Stimulated activated CD8-positive, alpha-beta memory T cell treated with anti-CD3 and anti-CD28 coated beads, Interleukin-15, amount 100 ng/mL, for 1 hour (primary cell): ENCODE data around the gene TAF1B.

Experiments used
- DNase-seq: peaks from one replicate; pipeline ENCODE4 v3.0.0-alpha.2; 2020; ENCODE audit warnings: low read depth

The TAF1B gene

DNA sequence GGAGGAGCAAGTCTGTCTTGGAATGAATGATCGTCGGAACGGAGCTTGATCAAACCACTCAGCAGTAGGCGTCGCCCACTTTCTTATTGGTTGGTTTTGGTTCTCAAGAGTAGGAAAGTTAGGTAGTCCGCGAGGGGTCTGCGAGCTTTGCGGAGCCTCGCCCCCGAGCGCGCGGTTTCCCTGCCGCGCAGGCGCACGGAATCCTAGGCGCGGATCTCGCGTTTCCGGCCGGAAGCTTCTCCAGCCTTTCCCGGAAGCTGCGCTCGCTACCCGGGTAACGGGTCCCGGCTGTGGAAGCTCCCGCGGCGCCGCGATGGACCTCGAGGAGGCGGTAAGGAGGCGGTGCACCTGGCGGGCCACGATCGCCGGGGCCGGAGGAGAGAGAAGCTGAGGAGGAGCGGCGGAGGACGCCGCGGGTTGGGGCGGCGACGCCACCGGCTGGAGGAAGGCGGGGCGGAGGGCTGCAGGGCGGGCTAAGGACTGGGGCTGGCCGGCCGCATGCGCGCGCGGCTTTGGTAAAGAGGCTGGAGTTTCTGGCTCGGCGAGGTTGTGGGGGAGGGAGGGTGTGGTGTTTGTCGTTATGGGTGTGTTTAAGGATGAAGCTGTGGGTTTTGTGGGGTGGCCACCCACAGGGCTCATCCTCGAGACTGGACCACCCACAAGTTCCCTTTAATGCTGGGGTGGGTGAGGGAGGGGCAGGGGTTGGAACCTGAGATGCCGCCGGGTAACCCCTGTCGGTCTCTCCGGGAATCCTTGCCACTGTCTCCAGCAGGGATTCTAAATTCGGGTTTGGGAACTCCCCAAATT lies at the start of gene TAF1B:
Gene TAF1B (plus strand): TSS at position 246 of the 807 bp plus-strand sequence. CDS start 68 bp downstream, at position 314.
- peak; percentile 64 for DNase-seq

DNA sequence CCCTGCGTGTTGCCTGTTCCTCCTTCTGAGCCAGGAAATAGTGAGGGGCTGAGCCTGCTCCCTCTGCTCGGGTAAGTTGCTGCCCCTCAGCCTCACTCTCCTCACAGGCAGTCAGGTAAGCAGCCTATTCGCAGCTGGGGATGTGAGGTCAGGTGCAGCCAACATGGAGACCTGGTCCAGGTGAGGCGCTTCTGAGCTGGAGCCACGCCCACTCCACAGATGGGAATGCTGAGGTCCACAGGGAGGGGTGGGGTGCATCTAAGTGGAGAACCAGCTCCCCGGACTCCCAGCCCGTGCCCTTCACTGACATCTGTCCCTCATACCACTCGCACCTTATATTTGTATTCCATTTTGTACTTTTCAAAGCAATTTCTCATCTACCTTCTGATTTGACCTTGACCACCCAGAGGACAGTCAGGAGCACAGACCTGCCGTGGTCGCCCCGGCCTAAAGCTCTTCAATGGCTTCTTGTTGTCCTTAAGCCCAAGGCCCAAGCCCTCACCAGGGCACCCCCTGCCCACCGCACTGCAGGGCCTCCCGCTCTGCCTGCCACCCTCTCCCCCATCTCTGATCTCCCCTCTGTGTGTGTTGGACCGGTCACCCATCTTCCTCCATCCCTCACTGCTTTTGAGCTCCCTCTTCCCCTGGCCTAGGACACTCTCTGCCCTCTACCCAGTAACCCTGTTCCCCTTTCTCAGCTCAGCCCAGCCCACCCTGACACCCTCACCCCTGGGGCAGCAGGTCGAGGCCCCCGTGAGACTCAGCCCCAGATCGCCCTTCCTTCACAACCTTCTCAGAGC lies 49.2 kb upstream of the TAF1B start:
- no peak for DNase-seq

DNA sequence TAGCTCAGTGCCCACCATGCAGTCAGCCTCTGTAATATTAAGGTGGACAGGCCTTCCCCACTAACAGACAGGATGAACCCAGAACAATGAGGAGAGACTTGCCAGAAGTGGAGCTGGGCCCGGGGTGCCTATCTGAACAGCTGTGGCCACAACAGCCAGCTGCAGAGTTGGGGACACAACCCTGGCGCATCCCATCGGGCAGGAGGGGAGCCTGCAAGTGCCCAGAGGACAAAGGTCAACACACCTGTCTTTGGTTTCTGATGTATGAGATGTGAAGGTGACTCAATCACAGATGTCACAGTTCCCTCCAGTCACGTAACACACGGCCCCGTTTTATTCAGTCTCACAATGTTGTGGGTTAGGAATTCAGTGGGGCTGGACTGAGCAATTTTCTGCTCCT lies 48.2 kb upstream of the TAF1B start:
- no peak for DNase-seq

DNA sequence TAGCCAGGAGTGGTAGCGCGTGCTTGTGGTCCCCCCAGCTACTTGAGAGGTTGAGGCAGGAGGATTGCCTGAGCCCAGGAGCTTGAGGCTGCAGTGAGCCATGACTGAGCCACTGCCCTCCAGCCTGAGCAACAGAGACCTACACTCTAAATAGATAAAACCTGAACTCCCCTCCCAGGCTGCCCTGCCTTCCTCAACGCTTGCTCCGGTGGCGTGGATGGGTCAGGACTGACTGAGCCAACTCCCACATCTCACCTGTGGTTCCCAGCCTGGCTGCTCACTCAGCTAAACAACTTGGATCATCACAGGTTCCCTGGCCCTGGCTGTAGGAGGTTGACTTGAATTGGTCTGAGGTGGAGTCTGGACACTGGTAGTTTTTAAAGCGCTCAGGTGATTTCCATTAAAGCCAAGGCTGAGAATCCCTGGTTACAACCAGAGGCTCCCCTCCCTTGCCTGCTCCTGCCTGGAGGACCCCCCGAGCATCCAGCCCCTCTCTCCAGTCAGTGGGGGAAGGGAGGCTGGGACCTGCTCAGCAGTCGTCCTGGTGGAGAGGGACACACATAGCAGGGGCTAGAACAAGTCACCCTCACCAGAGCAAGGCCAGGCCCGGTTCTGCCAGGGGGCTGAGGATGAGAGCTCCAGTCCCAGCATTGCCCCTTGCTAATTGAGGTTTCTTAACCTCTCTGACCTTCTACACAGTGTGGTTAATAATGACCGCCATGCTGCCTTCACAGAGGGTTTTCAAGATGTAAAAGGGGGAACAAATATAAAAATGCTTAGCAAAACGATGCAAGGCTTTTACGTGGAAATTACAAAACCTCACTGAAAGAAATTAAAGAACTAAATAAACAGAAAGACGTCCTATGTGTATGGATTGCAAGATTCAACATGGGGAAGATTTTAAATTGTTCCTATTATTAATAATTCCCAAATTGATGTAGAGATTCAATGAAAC lies 46.9 kb upstream of the TAF1B start:
- DNase-seq = no peak

DNA sequence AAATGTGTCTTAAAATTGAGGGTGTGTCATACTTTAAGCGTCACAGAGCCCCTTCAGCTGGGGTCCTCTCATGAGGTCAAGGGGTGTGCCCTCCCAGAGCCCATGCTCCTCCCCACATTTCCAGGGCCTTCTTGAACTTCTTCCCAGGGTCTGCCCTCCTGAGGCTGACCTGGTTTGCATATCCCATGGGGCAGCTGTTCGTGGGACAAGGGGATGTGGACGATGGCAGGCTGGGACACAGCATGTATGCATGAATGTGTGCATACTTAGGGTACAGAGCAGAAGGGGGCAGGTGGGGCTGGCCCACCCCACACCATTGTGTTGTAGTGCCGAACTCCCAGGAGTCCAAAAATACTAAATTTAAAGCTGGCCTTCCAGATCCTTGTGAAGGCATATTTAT lies 46.2 kb upstream of the TAF1B start:
- no peak for DNase-seq

DNA sequence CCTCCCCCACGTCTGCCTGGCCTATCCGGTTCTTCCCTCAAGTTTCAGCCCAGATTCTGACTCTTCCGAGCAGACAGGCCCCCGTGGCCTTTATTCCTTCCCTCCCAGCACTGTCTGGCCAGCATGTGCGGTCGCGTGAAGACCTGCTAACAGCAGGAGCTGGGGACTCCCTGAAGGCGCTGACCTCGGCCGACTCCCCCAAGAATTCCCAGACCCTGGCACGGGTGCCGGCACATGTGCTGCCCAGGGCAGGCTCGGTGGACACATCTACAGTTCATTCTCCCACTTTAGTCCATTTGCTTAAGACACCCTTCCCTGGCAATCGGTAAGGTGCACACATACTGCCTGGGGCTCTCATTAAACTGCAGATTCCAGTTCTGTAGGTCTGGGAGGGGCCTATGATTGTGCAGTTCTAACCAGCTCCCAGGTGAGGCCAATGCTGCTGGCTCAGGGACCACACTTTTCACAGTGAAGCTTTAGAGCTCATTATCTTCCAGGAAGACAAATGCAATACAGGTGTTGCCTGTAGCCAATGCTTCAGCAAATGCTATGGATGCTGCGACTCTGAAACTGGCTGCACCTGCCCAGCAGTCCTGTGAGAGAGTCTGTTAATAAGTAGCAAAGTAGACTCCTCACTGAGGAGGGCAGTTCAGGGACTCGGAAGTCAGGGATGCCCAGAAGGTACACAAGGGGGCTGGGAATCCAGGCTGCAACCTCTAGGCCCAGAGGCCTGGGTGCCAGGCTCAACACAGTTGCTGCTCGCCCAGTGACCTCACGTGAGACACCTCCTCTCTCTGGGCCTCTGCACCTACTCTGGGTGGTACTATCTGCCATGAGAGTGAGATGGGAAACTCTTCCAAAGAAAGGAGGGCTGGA lies 45.4 kb upstream of the TAF1B start:
- no peak for DNase-seq

DNA sequence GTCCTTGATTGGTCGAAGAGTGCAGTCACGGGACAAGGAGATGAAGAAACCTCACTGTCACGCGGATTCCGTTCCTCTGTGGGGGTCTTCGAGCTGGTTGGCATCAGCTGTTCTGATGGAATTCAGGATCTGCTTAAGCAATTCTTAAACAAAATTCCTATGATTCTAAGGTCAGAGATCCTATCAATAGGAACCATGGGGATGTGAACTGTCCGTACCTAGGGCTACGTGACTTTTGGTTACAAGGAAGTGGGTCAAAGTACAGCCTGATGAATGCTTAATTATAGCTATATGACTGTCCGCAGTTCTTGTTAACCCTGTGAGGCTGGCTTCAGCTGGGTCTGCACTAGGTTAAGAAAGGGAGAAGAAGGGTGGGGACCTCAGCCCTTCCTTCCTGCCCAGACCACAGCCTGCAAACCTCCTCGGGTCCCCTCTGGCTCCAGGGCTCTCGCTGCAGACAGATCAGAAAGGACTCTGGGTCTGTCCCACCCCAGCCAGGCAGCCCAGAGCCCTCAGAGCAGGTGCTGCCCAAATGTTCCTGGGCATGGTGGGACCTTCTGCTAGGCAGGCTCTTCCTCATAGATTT lies 44.2 kb upstream of the TAF1B start:
- no peak for DNase-seq

DNA sequence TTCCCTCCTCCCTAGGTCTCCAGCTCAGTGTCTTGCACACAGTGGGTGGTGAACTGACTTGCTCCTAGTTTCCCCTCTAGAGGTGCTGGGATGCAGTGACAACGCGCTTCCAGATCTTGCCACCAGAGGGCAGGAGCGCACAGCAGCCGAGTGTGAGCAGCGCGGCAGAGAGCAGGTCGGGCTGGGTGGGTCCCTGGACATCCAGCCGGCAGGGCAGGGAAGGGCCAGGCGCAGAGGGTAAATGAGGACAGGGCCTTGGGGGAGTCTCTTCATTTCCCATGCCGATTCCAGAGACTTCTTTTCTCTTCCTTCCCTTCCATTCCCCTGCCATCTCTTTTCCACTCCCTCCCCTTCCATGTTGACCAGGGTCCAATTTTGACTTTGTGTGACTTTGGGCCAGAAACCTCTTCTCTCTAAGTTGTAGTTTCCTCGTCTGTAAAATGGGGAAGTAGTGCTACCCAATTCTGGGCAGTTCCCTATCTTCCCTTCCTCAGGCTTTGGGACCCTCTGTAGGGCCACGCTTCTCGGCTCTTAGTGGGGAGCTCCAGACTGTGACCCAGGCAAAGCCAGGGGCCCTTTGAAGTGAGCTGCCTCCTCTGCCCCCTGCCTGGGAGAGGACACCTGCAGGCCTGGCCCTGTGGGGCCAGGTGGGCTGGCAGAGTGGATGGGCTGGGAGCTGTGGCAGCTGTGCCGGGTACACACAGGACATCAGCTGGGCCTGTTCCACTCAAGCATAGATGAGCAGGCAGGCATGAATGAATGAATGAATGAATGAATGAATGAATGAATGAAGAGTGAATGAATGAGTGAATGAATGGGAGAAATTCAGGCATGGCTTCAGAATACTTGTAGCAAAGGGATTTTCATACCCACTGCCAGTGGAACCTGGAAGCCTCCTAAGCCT lies 43.3 kb upstream of the TAF1B start:
- DNase-seq = peak; percentile 82

DNA sequence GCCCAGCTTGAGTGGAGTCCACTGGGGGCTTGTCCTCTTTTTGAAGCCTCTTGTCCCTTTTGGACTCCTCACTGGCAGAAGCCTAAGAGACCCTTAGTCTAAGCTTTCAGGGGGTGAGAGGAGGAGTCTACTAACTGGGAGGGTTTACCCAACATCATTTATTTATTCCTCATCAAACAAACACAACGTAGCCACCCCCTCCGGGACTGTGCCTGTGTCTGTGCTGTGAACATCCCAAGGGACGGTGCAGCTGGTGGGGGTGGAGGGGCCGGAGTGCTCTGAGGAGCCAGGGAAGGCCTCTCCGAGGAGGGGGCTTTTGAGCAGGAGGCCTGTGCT lies 42.7 kb upstream of the TAF1B start:
- DNase-seq = no peak

DNA sequence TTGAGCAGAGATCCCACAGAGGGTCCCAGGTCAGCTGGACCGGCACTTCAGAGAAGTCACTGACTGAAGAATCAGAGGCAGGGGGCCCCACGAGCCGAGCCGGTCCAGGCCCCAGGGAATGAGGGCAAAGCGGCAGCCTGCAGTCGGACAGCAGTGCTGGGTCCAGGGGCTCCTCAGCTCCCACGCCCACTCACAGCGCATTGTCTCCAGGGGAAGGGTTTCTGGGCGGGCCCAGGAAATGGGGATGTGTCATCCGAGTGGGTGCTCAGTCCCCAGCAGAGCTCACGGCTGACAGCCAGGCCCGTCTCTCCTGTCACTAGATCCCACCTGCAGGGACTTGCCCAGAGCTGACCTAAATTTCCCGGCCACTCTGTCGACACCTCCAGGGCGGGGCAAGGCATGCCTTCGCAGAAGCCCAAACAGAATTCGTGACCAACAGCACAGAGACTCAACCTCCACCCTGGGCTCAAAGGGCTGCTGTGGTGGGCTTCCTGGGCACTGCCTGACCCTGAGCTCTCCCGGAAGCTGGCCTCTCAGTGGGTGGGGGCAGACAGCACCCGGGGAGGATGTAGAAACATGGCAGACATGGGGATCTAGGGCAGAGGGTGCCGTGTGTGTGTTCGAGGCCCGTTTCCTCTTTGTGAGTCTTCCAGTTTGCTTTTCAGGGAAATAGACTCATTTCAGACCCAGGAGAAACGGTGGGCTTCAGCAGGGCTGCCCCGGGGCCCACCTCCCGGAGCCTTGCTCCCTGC lies 42.1 kb upstream of the TAF1B start:
- DNase-seq = no peak

DNA sequence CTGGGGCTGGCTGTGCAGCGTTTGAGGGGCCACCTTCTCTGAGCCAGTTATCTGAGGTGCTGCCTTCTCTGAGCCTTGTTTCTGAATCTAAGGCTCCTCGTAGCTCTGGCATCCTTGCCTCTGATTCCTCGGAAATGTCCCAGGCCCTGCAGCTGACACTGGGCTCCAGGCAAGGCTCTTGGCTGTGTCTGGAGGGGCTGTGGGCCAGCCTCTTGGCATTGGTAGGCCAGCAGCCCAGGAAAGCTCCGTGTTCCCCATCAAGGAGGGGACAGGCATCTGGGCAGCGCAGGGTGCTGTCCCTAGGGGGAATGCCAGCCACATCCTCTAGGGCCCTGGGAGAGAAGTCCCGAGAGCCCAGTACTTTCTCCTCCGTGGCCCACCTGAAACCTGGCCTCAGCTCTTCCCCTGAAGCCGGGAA lies 40.7 kb upstream of the TAF1B start:
- DNase-seq = no peak

DNA sequence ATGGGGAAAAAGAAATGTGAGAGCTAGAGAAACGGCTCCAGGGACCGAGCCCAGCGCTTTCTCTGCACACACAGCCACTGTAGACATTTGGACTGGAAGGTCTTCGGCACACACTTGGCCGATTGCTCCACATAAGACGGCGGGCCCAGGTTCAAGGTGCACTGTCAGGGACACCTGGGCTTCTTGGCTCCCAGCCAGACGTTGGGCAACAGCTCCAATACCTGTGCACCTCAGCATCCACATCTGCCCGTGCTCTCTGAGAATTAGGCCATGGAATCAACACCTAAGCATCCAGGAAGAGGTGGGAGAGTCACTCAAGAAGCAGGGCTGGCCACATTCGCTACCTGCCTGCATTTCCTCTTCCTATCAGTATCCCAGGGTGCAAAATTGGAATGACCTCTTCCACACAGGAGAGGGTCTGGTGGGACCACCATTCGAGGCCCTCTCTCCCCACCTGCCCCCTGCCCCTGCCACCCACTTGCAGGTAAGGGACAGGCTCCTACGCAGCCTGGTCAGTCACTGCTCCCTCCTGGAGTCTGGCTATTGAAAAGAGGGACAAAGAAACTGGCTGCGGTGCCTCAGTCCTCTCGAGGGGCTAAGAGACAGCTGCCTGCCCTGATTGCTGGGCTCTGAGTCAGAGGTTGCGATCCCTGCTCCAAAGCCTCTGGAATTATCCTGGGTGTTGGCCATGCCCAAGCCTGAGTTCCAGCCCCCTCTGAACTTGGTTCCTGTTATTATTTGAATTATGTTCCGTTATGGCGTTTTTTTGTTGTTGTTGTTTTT lies 40.1 kb upstream of the TAF1B start:
- no peak for DNase-seq

DNA sequence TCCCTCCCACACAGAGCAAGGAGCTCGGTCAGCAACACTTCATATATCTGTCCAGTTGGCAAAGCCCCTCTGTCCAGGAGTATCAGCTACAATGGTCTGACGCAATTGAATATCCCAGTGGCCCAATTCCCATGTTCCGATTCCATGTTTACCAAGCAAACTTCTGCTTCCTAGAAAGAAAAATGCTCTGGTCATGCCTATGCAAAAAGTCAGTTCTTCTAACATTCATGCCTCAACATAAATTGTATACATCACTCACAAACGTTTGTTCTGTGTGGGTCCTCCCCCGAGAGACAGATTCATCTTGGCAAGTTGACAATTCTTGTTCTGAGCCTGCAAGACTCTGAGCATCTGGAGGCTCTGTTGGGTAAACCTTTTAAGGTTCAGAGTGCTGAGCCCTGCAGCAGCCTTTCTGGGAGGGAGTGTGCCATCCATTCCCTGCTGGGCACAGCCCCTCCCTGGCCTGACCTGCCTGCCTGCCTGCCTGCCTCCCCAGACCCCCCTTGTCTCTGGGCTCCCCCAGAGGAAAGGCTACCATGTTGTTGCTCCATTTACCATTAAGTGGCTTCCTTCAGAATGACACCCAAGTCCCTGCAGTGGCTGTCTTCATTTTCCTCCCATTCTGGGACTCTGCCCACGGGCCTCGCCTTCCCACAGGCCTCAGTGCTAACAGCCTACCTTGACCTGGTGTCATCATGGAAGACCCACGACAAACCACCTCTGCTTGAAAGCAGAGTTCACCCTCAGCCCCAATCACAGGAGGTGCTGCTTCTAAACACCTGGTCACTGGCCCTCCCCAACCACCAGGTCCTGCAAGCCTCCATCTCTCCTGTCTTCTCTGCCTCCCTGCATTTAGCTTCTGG lies 37.6 kb upstream of the TAF1B start:
- no peak for DNase-seq

DNA sequence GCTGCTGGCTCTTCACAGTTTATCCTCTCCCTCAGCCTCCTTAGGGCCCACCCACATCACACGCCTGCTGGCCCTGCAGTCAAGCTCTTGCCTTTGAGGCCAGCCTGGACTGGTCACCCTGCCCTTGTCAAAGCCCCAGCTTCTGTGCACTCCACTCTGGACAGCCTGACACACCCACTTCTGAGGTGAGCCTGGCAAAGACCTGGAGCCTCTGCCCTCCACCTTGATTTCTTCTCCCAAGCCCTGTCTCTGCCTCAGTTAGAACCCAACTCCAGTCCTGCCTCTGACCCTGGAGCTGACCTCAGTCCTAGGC lies 37.0 kb upstream of the TAF1B start:
- DNase-seq = no peak

DNA sequence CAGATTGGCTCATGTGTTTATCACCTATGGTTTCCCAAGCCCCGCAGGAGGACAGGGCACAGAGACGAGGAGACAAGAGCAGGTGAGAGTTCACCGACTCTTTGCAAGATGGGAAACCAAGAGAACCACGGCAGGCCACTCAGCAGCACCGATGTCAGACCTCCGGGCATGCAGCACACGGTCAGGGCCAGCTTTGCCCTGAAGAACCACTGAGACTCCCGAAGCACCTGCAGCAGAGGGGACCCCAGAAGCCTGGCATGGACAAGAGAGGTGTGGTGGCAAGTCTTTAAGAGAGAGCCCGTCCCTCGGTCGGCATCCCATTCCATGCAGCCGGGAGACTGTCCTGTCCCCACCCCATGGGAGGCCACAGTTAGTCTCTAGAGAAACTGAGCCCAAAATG lies 36.6 kb upstream of the TAF1B start:
- no peak for DNase-seq

DNA sequence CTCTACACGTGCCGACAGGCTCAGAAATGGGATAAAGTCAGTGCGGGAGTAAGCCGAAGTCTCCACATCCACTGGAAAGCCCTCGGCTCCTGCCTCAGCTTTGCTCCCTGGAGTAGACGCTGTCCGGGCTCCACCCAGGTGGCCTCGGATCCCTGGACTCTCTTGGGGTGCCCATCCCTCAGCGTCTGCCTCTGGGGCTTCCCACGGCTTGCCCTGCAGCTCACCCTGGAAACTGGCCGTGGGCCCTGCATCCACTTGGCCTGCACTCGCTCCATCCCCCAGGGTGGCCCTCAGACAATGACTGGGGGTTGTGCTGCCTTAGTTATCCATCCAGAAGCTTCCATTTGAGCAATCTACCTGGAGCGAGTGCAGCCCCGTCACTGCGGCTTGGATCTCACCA lies 36.2 kb upstream of the TAF1B start:
- no peak for DNase-seq

DNA sequence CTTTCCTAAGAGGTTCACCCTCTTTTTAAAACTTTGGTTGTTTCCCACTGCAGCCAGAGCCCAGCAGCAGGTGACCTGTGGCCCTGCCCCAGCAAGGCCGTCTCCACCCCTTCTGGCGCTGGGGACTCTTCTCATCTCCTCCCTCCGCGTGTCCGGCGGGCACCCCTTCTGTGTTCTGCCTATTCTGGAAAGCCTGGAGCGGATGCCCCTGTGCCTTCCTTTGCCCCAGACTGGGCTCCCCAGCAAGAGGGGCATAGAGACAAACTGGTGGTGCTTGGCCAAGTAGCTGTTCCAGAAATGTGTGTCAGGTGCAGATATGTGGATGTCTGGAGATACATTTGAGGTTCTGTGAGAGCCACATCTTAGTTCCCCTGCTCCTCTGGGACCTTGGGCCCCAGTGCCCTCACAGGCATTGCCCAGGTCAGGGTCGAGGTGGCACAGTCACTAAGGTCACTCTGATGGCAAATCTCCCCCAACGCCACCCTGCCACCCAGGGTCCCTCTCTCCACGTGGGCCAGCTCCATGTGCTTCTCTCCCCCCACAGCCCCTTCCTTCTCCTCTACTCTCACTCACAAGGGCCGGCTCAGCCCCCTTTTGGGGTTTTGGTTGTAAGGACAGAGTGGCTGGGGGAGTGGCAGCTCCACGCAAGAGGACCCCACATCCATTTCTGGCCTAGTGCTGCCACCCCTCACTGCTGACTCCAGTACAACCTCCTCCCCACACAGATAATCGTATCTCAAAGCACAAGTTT lies 35.5 kb upstream of the TAF1B start:
- no peak for DNase-seq
